HG03575 (cell line): ENCODE results near the gene SLC15A1.
"Not testable (repeated sequence)": the region's sequence is repeated elsewhere in the genome, so short reads cannot be mapped to it uniquely, and the experiment has no call there.

Experiments
- ATAC-seq: cut with Tn5 transposase; IDR thresholded peaks from one replicate; pipeline ENCODE4 v1.9.1; 2021; ENCODE audit not compliant: unreplicated experiment, insufficient number of reproducible peaks, low FRiP score; ENCODE audit errors: extremely low read depth

SLC15A1 gene

DNA sequence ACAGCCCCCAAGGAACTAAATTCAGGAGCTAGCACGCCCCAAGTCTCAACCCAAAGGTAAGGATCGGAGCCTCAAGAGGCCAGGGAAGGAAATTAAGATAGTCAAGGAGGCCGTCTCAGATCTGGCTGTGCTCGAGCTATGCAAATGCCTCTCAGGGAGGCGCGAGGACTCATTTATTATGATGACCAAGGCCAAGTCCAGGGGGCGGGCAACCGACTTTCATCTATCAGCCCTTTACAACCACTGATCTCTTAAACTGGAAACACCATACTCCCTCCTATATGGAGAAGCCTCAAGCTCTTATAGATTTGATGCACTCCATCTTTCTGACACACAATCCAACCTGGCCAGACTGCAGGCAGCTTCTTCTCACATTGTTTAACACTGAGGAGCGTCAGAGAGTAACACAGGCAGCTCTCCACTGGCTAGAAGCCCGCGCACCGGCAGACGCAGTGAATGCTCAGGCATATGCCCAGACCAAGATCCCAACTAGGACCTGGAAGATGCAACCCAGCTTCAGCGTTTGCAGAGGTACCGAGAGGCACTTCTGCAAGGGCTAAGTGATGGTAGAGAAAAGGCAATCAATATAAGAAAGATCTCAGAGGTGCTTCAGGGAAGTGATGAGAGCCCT, 9.6 kb upstream of the SLC15A1 start:
- ATAC-seq = no peak

DNA sequence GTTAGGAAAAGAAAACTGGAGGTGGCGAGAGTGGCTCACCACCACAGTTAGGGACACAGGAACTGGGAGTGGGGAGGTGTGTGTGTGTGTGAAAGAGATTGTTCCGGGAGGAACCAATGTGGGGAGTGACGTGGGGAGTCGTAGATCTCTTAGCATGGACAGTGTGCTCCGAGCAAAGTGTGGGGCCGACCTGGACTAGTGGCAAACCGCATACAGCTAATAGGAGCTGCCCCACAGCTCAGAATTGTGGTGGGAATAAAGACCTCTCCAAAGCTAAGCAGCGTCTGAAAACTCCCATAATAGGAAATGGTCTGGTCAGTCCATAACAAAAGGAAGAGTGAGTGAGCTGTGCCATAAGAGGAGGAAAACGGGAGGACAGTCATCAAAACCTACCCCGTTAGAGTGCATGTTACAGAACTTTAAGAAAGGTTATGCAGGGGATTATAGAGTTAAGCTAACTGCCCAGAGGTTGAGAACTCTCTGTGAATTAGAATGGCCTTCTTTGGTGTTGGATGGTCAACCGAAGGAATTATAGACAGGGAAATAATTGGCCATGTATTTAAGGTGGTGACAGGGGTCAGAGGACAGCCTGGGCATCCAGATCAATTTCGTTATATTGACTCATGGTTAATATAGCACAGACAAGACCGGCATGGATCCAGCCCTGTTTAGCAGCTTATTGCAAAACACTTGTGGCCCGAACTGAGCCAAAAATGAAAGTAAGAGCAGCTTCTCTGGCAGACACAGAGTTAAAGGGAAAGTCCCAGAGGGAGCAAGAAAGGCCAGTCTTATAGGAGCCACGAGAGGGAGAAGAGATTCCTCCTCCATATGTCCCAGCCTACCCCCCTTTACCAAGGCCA, 8.9 kb upstream of the SLC15A1 start:
- no peak for ATAC-seq

DNA sequence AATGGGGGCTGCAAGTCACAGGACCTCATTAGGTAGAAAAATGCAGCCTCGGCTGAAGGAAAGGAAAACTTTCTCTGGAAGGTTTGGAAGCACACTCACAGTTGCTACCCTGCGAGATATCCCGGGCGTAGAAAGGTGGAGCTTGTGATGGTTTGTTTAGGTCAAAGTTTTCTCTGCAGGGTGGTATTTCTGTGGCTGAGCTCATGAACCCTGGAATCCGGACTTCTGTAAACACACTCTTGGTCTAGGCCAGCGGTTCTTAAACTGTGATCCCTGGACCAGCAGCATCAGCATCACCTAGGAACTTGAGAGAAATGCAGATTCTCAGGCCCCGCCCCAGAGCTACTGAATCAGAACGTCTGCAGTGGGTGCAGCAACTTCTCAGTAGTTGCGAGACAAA, 3.3 kb upstream of the SLC15A1 start:
- no peak for ATAC-seq

DNA sequence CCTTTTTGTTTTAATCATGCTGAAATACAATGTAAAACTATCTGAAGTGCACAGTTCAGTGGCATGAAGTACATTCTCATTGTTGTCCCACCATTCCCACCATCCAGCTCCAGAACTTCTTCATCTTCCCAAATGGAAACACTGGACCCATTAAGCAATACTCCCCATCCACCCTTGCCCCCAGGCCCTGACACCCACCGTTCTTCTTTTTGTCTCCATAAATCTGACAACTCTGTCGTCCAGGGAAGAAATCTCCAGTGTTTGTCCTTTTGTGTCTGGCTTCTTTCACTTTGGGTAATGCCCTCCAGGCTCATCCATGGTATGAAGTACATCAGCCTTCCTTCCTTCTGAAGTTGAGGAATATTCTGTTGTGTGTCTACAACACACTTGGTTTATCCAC, 2.6 kb upstream of the SLC15A1 start:
- no peak for ATAC-seq

DNA sequence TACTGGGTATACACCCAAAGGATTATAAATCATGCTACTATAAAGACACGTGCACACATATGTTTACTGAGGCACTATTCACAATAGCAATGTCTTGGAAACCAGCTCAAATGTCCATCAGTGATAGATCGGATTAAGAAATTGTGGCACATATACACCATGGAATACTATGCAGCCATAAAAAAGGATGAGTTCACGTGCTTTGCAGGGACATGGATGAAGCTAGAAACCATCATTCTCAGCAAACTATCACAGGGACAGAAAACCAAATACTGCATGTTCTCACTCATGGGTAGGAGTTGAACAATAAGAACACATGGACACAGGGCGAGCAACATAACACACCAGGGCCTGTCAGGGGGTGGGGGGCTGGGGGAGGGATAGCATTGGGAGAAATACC, 2.0 kb upstream of the SLC15A1 start:
- not testable (repeated sequence) for ATAC-seq

DNA sequence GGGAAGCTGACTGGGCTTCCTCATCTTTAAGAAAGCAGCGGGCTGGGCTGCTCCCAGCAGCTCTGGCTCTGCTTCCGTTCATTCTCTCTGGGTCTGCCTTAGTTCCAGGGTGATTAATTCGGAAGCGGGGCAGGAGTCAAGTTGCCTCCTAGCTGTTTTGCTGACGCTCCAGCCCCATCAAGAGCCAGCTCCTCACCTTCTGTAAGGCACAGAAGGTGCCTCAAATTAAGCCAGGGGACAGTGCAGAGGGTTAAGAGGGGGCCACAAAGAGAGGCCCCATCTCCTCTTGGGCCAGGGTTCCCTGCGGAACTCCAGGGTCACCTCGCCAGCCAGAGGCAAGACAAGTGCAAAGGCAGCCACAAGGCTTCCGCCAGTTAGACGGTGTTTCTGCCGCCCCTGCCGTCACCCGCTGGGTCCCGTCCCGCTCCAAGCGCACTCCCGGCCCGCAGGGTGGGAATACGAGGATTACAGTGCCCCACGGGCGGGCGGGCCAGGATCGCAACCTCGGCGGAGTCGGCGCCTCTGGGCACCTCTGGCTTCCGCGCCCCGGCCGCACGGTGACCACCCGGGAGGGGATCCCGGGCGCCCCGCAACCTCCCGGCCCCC, 508 bp downstream of the SLC15A1 start:
- no peak for ATAC-seq

- ATAC-seq = no peak
Measured at GRCh38 chr13:98751367-98751782, 1.1 kb downstream of the SLC15A1 start.

DNA sequence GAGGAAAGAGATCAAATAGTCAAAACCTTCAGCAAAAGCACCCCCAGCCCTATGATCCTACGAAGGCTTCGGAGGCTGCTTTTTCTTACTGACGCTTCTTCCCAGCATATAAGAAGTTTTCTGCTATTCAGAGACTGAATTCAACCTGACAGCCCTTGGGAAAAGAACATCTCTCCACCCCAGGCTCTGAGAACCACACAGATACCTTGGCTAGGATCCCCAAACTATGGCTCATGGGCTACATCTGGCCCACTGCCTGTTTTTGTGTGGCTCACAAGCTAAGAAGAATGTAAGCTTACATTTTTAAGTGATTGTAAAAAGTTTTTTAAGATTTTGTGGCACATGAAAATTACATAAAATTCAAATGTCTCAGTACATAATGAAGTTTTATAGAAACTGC, 3.0 kb downstream of the SLC15A1 start:
- no peak for ATAC-seq

DNA sequence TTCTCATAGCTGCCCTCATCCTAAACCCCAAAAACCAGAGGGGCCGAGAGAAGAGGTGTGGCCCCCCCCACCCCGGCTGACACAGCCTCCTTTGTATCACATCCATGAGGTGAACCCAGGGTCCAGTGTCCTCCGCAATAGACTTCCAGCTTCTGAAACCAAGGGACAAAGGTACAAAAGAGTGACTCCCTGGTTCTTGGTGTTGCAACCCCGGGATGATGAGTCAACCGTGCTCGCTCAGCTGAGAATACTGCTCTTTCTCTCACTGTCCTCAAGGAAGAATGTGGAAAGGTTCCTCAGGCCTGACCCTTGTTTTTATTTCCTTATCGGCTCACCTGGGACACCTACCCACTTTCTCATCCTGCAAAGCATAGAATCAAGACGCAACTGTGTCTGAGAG, 5.5 kb downstream of the SLC15A1 start:
- ATAC-seq = no peak

- no peak for ATAC-seq
Measured at GRCh38 chr13:98743377-98743776, 9.1 kb downstream of the SLC15A1 start.

DNA sequence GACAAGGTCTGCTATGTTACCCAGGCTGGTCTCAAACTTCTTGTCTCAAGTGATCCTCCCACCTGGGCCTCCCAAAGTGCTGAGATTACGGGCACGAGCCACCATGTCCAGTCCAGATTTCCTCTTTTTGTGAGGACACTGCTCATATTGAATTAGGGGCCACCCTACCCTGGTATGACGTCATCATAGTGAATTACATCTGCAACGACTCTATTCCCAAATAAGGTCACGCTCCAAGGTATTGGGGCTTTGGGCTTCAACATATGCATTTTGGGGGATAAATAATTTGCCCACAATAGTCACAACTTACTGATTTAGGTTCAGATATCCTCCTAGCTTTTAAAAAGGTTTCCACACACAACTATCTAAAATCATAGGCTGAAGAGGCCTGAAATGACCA, 9.5 kb downstream of the SLC15A1 start:
- ATAC-seq = no peak

DNA sequence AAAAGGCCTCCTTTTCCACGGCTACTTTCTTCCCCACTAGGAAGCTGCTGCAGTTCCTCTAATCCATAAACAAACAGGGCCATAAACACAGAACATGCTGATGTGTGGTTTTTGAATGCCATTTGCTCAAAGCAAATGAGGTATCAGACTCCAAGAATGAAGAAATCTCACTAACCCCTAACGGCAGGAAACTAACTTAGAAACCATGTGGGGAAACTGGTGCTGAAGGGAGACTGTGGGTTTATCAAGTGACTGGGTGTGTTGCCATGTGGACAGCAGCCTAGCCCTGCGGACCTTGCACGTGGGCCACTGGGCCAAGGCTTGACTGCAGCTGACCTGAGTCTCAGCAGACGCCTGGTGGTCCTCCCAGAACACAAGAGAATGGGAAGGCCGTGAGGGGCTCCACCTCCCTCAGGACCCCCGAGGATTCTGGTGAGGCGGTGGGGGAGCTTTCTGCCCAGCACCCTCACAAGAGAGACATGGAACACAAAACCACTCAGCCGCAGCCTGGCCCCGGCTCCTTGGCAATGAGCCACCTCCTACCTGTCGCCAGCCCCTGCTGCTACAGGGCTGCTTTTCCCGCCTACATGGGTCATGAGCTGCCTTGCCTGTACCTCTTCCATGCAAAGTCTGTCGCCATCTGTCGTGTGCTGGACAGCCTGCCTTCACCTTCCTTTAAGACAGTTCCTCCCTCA, 10.6 kb downstream of the SLC15A1 start:
- ATAC-seq = no peak

- no peak for ATAC-seq
Measured at GRCh38 chr13:98740131-98740530, 12.3 kb downstream of the SLC15A1 start.

DNA sequence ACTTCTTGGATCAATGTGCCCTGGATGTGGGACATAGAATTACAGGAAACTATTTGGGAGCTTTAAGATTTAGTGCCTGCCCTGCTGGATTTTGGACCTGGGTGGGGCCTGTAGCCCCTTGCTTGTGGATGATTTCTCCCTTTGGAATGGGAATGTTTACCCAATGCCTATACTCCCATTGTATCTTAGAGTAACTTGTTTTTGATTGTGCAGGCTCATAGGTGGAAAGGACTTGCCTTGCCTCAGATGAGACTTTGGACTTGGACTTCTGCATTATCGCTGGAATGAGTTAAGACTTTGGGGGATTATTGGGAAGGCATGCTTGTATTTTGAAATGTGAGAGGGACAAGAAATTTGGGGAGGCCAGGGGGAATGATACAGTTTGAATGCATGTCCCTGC, 13.5 kb downstream of the SLC15A1 start:
- ATAC-seq = no peak

GRCh38 chr13:98738213-98738612, 14.3 kb downstream of the SLC15A1 start:
- ATAC-seq = no peak

GRCh38 chr13:98731925-98732324, 20.5 kb downstream of the SLC15A1 start:
- ATAC-seq = no peak

DNA sequence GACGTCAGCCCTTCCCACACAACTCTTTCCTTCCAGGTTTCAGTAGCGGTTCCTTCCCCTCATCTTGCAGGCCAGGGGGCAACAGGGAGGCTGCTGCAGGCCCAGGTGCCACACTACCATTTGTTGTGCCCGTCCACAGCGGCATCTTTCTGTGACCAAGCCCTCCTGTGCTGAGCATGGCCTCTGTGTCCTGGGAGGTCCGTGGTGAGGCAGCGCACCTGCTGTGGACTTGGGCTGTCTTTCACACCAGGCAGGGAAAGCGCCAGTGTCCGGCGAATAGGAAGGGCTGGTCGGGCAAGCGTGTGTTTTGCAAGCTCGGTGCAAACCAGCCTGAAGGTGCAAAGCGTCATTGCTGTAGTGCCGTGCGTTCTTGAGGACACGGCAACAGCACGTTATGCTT, 21.4 kb downstream of the SLC15A1 start:
- ATAC-seq = no peak

GRCh38 chr13:98730441-98730840, 22.0 kb downstream of the SLC15A1 start:
- no peak for ATAC-seq

- no peak for ATAC-seq
Measured at GRCh38 chr13:98729658-98730057, 22.8 kb downstream of the SLC15A1 start.

DNA sequence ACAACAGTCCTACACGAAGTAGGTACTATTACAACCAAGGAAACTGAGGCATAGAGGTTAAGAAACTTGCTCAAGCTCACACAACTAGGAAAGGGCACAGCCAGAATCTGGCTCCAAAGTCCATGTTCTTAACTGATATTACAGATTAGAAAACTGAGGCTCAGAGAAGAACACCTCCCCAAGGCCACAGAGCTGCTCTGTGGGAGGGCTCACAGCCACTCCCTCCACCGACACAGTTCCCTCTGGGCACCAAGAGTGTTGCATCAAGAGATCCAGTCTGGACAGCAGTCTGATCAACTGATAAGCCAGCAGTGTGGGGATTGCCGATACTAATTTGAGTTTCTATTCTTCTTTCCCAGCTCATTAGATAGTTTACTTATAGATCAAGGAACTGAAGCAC, 29.5 kb downstream of the SLC15A1 start:
- ATAC-seq = no peak
